Fibroblast of lung (primary cell): Measurements from ENCODE around the gene SORCS2.

ENCODE experiments used
- EZH2 ChIP-seq: IDR thresholded peaks from 2 replicates; pipeline ENCODE4 v1.5.1; 2012; ENCODE audit warnings: low read length, control low read depth, mild to moderate bottlenecking; ENCODE audit errors: missing control alignments
- TF ChIP-seq, protein P1 (sequence below), 2 donors: IDR thresholded peaks in 1 of 2; conservative IDR thresholded peaks in 1 of 2; 1 replicate in 1 of 2; 2 replicates in 1 of 2; pipeline ENCODE4 v1.5.1; 2011 to 2012; ENCODE audit warnings: low read length in 2 of 2, control low read depth in 1 of 2, inconsistent platforms in 1 of 2, low read depth in 1 of 2, mild to moderate bottlenecking in 1 of 2

DNA sequence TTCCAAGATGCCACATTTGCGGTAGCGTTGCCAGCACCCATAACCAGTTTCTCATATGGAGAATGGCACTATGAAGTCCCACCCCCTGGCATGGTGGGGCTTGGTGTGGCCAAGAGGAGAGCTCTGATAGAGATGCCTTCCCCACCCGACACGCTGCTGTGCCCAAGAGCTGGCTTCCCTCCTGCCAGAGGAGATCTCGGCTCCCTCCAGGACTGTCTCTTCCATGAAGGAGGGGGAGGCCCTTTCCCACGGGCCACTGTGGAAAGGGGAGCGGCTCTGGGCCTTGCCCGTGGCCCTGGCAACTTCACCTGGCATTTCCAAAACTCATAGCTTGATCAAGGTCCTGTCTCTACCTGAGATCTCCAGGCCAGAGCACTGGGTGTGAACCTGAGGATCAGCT is 459.7 kb downstream of the SORCS2 start:
- TF ChIP-seq, protein P1, sequence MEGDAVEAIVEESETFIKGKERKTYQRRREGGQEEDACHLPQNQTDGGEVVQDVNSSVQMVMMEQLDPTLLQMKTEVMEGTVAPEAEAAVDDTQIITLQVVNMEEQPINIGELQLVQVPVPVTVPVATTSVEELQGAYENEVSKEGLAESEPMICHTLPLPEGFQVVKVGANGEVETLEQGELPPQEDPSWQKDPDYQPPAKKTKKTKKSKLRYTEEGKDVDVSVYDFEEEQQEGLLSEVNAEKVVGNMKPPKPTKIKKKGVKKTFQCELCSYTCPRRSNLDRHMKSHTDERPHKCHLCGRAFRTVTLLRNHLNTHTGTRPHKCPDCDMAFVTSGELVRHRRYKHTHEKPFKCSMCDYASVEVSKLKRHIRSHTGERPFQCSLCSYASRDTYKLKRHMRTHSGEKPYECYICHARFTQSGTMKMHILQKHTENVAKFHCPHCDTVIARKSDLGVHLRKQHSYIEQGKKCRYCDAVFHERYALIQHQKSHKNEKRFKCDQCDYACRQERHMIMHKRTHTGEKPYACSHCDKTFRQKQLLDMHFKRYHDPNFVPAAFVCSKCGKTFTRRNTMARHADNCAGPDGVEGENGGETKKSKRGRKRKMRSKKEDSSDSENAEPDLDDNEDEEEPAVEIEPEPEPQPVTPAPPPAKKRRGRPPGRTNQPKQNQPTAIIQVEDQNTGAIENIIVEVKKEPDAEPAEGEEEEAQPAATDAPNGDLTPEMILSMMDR (conservative IDR thresholded peaks at IDR 0.05 in 1 of 2, IDR thresholded peaks at IDR 0.05 in 1 of 2; ENCODE audit: low read depth in 1 of 2, low read length in 2 of 2): no peak
- TF ChIP-seq EZH2: no peak
